K562 (cell line): ENCODE data around the gene LMBR1. TPM values are rescaled to one million over a fixed set of nuclear protein-coding genes. Genes with fewer than 3 reads are reported as not detected.
A peak's percentile ranks its signal among the peaks of the same experiment; 100 is the strongest.

ENCODE experiments used
- MTA1 ChIP-seq: fragments of 450-650 bp; IDR thresholded peaks from 2 replicates; pipeline ENCODE4 v1.6.1; 2017; ENCODE audit warnings: borderline replicate concordance
- NFIC ChIP-seq: fragments of 450-650 bp; IDR thresholded peaks from 2 replicates; pipeline ENCODE4 v1.6.1; 2017; ENCODE audit warnings: mild to moderate bottlenecking, inconsistent platforms
- RBFOX2 ChIP-seq: fragments of 200-400 bp; formaldehyde crosslinking; IDR thresholded peaks from 2 replicates; pipeline ENCODE4 v1.6.1; 2017; ENCODE audit warnings: low read depth, mild to moderate bottlenecking, low read length, moderate library complexity
- SLC30A9 ChIP-seq: fragments of 250-450 bp; sonication (Bioruptor Pico); IDR thresholded peaks from 2 replicates; pipeline ENCODE4 v1.8.0; 2022; ENCODE audit warnings: mild to moderate bottlenecking, moderate library complexity
- TARDBP ChIP-seq: fragments of 450-650 bp; IDR thresholded peaks from 2 replicates; pipeline ENCODE4 v1.6.1; 2016
- TCF7 ChIP-seq: sonication (generic); IDR thresholded peaks from 2 replicates; pipeline ENCODE4 v1.6.1; 2016; ENCODE audit warnings: antibody characterized with exemption, borderline replicate concordance
- TGIF2 ChIP-seq: sonication (generic); formaldehyde crosslinking; IDR thresholded peaks from 2 replicates; pipeline ENCODE4 v1.8.1; 2022; ENCODE audit warnings: mild to moderate bottlenecking, missing genetic modification reagents, moderate library complexity
- ZNF121 ChIP-seq: sonication (generic); formaldehyde crosslinking; conservative IDR thresholded peaks from 2 replicates; pipeline ENCODE4 v1.8.0; 2022; ENCODE audit warnings: missing genetic modification reagents
- polyA plus RNA-seq, 8 experiments: library from polyadenylated mRNA; depleted of rRNA in 4 of 8; stranded (reverse) in 5 of 8; unstranded in 3 of 8; fragments of >200 nt; fragmentation: Nextera tagmentation in 2 of 8; fragmentation: Illumina TruSeq in 1 of 8; extraction: Ambion mirVana in 2 of 8; extraction: Trizol in 1 of 8; gene quantifications; 2 replicates each; pipeline versions ENCODE4 v1.2.1 to v1.2.3, GENCODE V29; 2011 to 2014; ENCODE audit warnings: inconsistent platforms in 1 of 8, missing spikeins in 1 of 8
- total RNA-seq, 7 experiments: library from RNA; depleted of rRNA in 6 of 7; stranded (reverse); fragments of >200 nt in 6 of 7; fragmentation: Illumina TruSeq in 2 of 7; extraction: Trizol in 2 of 7; gene quantifications; 2 replicates each; pipeline versions ENCODE4 v1.2.1 to v1.2.3, GENCODE V29; 2011 to 2021; ENCODE audit warnings: low replicate concordance in 1 of 7
- TF ChIP-seq, protein P1 (sequence below): fragments of 450-650 bp; IDR thresholded peaks from 2 replicates; pipeline ENCODE4 v1.6.1; 2016; ENCODE audit warnings: low read depth
- TF ChIP-seq, protein P2 (sequence below): sonication (generic); formaldehyde crosslinking; IDR thresholded peaks from 2 replicates; pipeline ENCODE4 v1.8.1; 2023; ENCODE audit warnings: mild to moderate bottlenecking, missing genetic modification reagents, moderate library complexity
- TF ChIP-seq, protein P3 (sequence below): sonication (generic); formaldehyde crosslinking; IDR thresholded peaks from 2 replicates; pipeline ENCODE4 v1.8.0; 2023; ENCODE audit warnings: missing genetic modification reagents, mild to moderate bottlenecking, borderline replicate concordance
- TF ChIP-seq, protein P4 (sequence below): sonication (generic); formaldehyde crosslinking; IDR thresholded peaks from 2 replicates; pipeline ENCODE4 v1.8.0; 2022; ENCODE audit warnings: mild to moderate bottlenecking, missing genetic modification reagents

Gene LMBR1
- total and polyA plus RNA-seq, 9 of the 15 experiments (the other 6 are each of a cell fraction or from before 2014, with no cell fraction given) = 7.7 to 90.0 (median 59.9) TPM

DNA sequence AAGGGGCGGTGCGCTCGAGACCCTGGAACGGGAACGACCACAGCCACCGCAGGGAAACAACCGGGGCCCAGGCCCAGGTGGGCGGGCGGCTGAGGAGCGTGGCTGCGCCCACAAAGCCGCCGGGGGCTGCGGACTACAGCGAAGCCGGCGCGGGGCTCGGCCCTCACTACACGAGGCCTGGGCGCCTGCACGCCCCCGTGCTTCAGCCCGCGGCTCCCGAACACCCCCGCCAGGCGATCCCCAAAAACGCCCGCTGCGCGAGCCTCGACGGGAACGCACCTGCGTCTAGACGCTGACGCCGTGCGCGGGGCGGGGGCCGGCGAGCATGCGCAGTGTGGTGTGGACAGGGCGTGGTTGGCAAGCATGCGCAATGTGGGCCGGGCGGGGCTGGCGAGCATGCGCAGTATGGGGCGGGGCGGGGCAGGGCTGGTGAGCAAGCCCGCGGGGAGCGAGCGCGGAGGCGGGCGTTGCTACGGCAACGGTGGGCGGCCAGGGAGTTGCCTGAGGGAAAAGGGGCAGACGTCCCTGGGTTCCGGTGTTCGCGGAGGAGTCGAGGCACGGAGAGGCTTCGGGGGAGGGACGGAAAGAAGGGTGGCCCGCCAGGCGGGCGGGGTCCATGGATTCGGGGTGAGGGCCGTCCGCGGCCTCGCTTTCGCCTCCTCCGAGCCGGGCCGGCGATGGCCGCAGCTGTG lies 252.6 kb downstream of the LMBR1 start, which contains the start of gene RNF32 (continued):
- TF ChIP-seq, protein P1, sequence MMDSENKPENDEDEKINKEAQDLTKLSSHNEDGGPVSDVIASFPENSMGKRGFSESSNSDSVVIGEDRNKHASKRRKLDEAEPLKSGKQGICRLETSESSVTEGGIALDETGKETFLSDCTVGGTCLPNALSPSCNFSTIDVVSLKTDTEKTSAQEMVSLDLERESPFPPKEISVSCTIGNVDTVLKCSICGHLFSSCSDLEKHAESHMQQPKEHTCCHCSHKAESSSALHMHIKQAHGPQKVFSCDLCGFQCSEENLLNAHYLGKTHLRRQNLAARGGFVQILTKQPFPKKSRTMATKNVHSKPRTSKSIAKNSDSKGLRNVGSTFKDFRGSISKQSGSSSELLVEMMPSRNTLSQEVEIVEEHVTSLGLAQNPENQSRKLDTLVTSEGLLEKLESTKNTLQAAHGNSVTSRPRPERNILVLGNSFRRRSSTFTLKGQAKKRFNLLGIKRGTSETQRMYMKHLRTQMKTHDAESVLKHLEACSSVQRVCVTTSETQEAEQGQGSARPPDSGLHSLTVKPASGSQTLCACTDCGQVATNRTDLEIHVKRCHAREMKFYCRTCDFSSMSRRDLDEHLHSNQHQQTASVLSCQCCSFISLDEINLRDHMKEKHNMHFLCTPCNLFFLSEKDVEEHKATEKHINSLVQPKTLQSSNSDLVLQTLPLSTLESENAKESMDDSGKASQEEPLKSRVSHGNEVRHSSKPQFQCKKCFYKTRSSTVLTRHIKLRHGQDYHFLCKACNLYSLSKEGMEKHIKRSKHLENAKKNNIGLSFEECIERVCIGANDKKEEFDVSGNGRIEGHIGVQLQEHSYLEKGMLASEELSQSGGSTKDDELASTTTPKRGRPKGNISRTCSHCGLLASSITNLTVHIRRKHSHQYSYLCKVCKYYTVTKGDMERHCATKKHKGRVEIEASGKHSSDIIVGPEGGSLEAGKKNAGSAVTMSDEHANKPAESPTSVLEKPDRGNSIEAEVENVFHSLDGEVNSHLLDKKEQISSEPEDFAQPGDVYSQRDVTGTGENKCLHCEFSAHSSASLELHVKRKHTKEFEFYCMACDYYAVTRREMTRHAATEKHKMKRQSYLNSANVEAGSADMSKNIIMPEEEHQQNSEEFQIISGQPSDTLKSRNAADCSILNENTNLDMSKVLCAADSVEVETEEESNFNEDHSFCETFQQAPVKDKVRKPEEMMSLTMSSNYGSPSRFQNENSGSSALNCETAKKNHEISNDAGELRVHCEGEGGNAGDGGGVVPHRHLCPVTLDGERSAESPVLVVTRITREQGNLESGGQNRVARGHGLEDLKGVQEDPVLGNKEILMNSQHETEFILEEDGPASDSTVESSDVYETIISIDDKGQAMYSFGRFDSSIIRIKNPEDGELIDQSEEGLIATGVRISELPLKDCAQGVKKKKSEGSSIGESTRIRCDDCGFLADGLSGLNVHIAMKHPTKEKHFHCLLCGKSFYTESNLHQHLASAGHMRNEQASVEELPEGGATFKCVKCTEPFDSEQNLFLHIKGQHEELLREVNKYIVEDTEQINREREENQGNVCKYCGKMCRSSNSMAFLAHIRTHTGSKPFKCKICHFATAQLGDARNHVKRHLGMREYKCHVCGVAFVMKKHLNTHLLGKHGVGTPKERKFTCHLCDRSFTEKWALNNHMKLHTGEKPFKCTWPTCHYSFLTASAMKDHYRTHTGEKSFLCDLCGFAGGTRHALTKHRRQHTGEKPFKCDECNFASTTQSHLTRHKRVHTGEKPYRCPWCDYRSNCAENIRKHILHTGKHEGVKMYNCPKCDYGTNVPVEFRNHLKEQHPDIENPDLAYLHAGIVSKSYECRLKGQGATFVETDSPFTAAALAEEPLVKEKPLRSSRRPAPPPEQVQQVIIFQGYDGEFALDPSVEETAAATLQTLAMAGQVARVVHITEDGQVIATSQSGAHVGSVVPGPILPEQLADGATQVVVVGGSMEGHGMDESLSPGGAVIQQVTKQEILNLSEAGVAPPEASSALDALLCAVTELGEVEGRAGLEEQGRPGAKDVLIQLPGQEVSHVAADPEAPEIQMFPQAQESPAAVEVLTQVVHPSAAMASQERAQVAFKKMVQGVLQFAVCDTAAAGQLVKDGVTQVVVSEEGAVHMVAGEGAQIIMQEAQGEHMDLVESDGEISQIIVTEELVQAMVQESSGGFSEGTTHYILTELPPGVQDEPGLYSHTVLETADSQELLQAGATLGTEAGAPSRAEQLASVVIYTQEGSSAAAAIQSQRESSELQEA = no peak
- TF ChIP-seq RBFOX2 (peak; percentile 95), TCF7 (no peak), TARDBP (no peak), ZNF121 (CRISPR knock-in tag) (no peak; the same call in 1 of the 2 replicates), SLC30A9 (CRISPR knock-in tag) (no peak), MTA1 (no peak), TGIF2 (CRISPR knock-in tag) (no peak), NFIC (peak; percentile 70)
- TF ChIP-seq, protein P2, sequence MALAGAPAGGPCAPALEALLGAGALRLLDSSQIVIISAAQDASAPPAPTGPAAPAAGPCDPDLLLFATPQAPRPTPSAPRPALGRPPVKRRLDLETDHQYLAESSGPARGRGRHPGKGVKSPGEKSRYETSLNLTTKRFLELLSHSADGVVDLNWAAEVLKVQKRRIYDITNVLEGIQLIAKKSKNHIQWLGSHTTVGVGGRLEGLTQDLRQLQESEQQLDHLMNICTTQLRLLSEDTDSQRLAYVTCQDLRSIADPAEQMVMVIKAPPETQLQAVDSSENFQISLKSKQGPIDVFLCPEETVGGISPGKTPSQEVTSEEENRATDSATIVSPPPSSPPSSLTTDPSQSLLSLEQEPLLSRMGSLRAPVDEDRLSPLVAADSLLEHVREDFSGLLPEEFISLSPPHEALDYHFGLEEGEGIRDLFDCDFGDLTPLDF (CRISPR knock-in tag) = peak; percentile 93
- TF ChIP-seq, protein P3, sequence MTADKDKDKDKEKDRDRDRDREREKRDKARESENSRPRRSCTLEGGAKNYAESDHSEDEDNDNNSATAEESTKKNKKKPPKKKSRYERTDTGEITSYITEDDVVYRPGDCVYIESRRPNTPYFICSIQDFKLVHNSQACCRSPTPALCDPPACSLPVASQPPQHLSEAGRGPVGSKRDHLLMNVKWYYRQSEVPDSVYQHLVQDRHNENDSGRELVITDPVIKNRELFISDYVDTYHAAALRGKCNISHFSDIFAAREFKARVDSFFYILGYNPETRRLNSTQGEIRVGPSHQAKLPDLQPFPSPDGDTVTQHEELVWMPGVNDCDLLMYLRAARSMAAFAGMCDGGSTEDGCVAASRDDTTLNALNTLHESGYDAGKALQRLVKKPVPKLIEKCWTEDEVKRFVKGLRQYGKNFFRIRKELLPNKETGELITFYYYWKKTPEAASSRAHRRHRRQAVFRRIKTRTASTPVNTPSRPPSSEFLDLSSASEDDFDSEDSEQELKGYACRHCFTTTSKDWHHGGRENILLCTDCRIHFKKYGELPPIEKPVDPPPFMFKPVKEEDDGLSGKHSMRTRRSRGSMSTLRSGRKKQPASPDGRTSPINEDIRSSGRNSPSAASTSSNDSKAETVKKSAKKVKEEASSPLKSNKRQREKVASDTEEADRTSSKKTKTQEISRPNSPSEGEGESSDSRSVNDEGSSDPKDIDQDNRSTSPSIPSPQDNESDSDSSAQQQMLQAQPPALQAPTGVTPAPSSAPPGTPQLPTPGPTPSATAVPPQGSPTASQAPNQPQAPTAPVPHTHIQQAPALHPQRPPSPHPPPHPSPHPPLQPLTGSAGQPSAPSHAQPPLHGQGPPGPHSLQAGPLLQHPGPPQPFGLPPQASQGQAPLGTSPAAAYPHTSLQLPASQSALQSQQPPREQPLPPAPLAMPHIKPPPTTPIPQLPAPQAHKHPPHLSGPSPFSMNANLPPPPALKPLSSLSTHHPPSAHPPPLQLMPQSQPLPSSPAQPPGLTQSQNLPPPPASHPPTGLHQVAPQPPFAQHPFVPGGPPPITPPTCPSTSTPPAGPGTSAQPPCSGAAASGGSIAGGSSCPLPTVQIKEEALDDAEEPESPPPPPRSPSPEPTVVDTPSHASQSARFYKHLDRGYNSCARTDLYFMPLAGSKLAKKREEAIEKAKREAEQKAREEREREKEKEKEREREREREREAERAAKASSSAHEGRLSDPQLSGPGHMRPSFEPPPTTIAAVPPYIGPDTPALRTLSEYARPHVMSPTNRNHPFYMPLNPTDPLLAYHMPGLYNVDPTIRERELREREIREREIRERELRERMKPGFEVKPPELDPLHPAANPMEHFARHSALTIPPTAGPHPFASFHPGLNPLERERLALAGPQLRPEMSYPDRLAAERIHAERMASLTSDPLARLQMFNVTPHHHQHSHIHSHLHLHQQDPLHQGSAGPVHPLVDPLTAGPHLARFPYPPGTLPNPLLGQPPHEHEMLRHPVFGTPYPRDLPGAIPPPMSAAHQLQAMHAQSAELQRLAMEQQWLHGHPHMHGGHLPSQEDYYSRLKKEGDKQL (CRISPR knock-in tag) = peak; percentile 89; the same call in 1 of the 2 replicates
- TF ChIP-seq, protein P4, sequence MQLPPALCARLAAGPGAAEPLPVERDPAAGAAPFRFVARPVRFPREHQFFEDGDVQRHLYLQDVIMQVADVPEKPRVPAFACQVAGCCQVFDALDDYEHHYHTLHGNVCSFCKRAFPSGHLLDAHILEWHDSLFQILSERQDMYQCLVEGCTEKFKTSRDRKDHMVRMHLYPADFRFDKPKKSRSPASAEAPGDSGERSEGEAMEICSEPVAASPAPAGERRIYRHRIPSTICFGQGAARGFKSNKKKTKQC (CRISPR knock-in tag) = peak; percentile 95; the same call in 1 of the 2 replicates
